IPS-20b (cell line): ENCODE data around the gene MRPS18A.

Experiments
- H3K27ac ChIP-seq: one replicate; pipeline ENCODE4 v1.5.1; 2013; ENCODE audit warnings: low read length
- H3K27me3 ChIP-seq: 2 replicates; pipeline ENCODE4 v1.6.1; 2013; ENCODE audit warnings: mild to moderate bottlenecking, low read length, inconsistent platforms; ENCODE audit not compliant: insufficient read depth
- H3K36me3 ChIP-seq: 2 replicates; pipeline ENCODE4 v1.6.1; 2013; ENCODE audit warnings: low read depth, mild to moderate bottlenecking, inconsistent platforms, low read length, moderate library complexity; ENCODE audit not compliant: insufficient read depth
- H3K4me1 ChIP-seq: 2 replicates; pipeline ENCODE4 v1.6.1; 2013; ENCODE audit warnings: mild to moderate bottlenecking, control low read depth, inconsistent platforms, low read length, moderate library complexity; ENCODE audit not compliant: insufficient read depth
- H3K4me3 ChIP-seq: 2 replicates; pipeline ENCODE4 v1.5.1; 2013; ENCODE audit warnings: mild to moderate bottlenecking, low read length, inconsistent platforms
- H3K9ac ChIP-seq: 2 replicates; pipeline ENCODE4 v1.6.1; 2013; ENCODE audit warnings: low read depth, mild to moderate bottlenecking, inconsistent platforms, low read length, moderate library complexity
- H3K9me3 ChIP-seq: 2 replicates; pipeline ENCODE4 v1.6.1; 2013; ENCODE audit warnings: mild to moderate bottlenecking, low read depth, low read length, inconsistent platforms; ENCODE audit not compliant: insufficient read depth

MRPS18A gene

GRCh38 chr6:43624786-43625288 lies 62.8 kb downstream of the MRPS18A start:
- no peak overlapping the region for H3K9ac ChIP-seq
- peaks cover 77% of the 10 kb centered on the region for H3K36me3 ChIP-seq
- H3K9me3 ChIP-seq, result no peaks in the 10 kb centered on the region
- no peak overlapping the region for H3K4me3 ChIP-seq
- H3K27me3 ChIP-seq, result no peaks in the 10 kb centered on the region
- H3K27ac ChIP-seq, result no peak overlapping the region
- no peaks in the 10 kb centered on the region for H3K4me1 ChIP-seq

GRCh38 chr6:43623880-43624785 lies 63.5 kb downstream of the MRPS18A start:
- no peaks in the 10 kb centered on the region for H3K9me3 ChIP-seq
- no peaks in the 10 kb centered on the region for H3K27me3 ChIP-seq
- no peak overlapping the region for H3K27ac ChIP-seq
- H3K4me1 ChIP-seq, result no peaks in the 10 kb centered on the region
- no peak overlapping the region for H3K9ac ChIP-seq
- no peak overlapping the region for H3K4me3 ChIP-seq
- peaks cover 84% of the 10 kb centered on the region for H3K36me3 ChIP-seq

- no peaks in the 10 kb centered on the region for H3K9me3 ChIP-seq
- no peak overlapping the region for H3K9ac ChIP-seq
- H3K36me3 ChIP-seq, result peaks cover 83% of the 10 kb centered on the region
Measured at GRCh38 chr6:43622541-43622940, 65.0 kb downstream of the MRPS18A start.

GRCh38 chr6:43621836-43622180 lies 65.8 kb downstream of the MRPS18A start:
- Histone ChIP-seq H3K36me3 (peaks cover 76% of the 10 kb centered on the region), H3K4me3 (no peak overlapping the region), H3K9ac (no peak overlapping the region), H3K4me1 (no peaks in the 10 kb centered on the region), H3K27me3 (no peaks in the 10 kb centered on the region), H3K9me3 (no peaks in the 10 kb centered on the region), H3K27ac (no peak overlapping the region)

More at GRCh38 chr6:43622541-43622940, 65.0 kb downstream of the MRPS18A start:
- no peak overlapping the region for H3K27ac ChIP-seq
- H3K4me1 ChIP-seq, result no peaks in the 10 kb centered on the region
- no peaks in the 10 kb centered on the region for H3K27me3 ChIP-seq
- H3K4me3 ChIP-seq, result no peak overlapping the region
